PC-3 (cell line): Measurements from ENCODE around the gene CYP4F22. TPM values are rescaled to one million over a fixed set of nuclear protein-coding genes. Genes with fewer than 3 reads are reported as not detected.

ENCODE experiments used
- ATAC-seq: fragments of 200-7000 bp; cut with Tn5 transposase; 2 replicates; pipeline ENCODE4 v1.9.1; 2020; ENCODE audit warnings: mild to moderate bottlenecking, moderate library complexity
- BruUV-seq: library from RNA; stranded (reverse); fragments of 400-500 nt; replicated peaks from 2 replicates; lab custom pipeline; 2021; lab: Mats Ljungman, UMichigan
- CTCF ChIA-PET: fragments of 300-600 bp; sonication (Branson Sonifier 250); formaldehyde crosslinking; loops from one replicate; lab custom pipeline; 2022; ENCODE audit warnings: antibody characterized with exemption; lab: Charles Lee
- POLR2A ChIA-PET: fragments of 300-600 bp; sonication (Branson Sonifier 250); formaldehyde crosslinking; loops from one replicate; lab custom pipeline; 2022; ENCODE audit warnings: antibody characterized with exemption; ENCODE audit not compliant: unreplicated experiment; lab: Charles Lee
- DNase-seq: peaks from one replicate; pipeline ENCODE4 v3.0.0-alpha.2; 2015
- H2AFZ ChIP-seq: fragments of 300-600 bp; sonication (generic); 2 replicates; pipeline ENCODE4 v1.6.0; 2016; ENCODE audit warnings: antibody characterized with exemption, low read length
- H3F3A ChIP-seq: fragments of 300-600 bp; sonication (generic); one replicate; pipeline ENCODE4 v1.6.0; 2017; ENCODE audit warnings: antibody characterized with exemption, low read length, control low read depth, mild to moderate bottlenecking; ENCODE audit not compliant: unreplicated experiment
- H3K27ac ChIP-seq: fragments of 300-600 bp; sonication (generic); 2 replicates; pipeline ENCODE4 v1.5.1; 2016; ENCODE audit warnings: mild to moderate bottlenecking, low read length
- H3K27me3 ChIP-seq: fragments of 300-600 bp; sonication (generic); 2 replicates; pipeline ENCODE4 v1.6.1; 2016; ENCODE audit warnings: low read length, mixed read lengths
- H3K36me3 ChIP-seq: fragments of 300-600 bp; sonication (generic); 2 replicates; pipeline ENCODE4 v1.6.1; 2016; ENCODE audit warnings: low read depth, mixed run types, low read length, mixed read lengths
- H3K4me1 ChIP-seq: fragments of 300-600 bp; sonication (generic); 2 replicates; pipeline ENCODE4 v1.5.1; 2016; ENCODE audit warnings: low read length; ENCODE audit not compliant: insufficient read depth
- H3K4me2 ChIP-seq: fragments of 300-600 bp; sonication (generic); 2 replicates; pipeline ENCODE4 v1.6.0; 2016; ENCODE audit warnings: low read length
- H3K4me3 ChIP-seq: fragments of 300-600 bp; sonication (generic); 2 replicates; pipeline ENCODE4 v1.5.1; 2016; ENCODE audit warnings: mild to moderate bottlenecking, low read length, mixed read lengths
- H3K79me2 ChIP-seq: fragments of 300-600 bp; sonication (generic); 2 replicates; pipeline ENCODE4 v1.6.1; 2017; ENCODE audit warnings: low read length, mixed read lengths
- H3K9ac ChIP-seq: fragments of 300-600 bp; sonication (generic); 2 replicates; pipeline ENCODE4 v1.6.0; 2016; ENCODE audit warnings: mild to moderate bottlenecking, low read length
- H3K9me2 ChIP-seq: fragments of 300-600 bp; sonication (generic); replicated peaks from 2 replicates; pipeline ENCODE4 v1.6.1; 2016; ENCODE audit warnings: mixed run types, low read length, mixed read lengths
- H3K9me3 ChIP-seq: fragments of 300-600 bp; sonication (generic); 2 replicates; pipeline ENCODE4 v1.6.1; 2016; ENCODE audit warnings: low read length, mixed read lengths
- H4K20me1 ChIP-seq: fragments of 300-600 bp; sonication (generic); 2 replicates; pipeline ENCODE4 v1.6.1; 2016; ENCODE audit warnings: low read length, mixed read lengths
- CTCF ChIP-seq: fragments of 300-600 bp; sonication (generic); conservative IDR thresholded peaks from 2 replicates; pipeline ENCODE4 v1.5.1; 2017; ENCODE audit warnings: antibody characterized with exemption, low read depth, mild to moderate bottlenecking, low read length
- EZH2 ChIP-seq: fragments of 300-600 bp; sonication (generic); IDR thresholded peaks from one replicate; pipeline ENCODE4 v1.6.1; 2017; ENCODE audit warnings: antibody characterized with exemption, mild to moderate bottlenecking, low read length; ENCODE audit not compliant: unreplicated experiment
- EZH2phosphoT487 ChIP-seq: fragments of 300-600 bp; sonication (generic); IDR thresholded peaks from 2 replicates; pipeline ENCODE4 v1.6.1; 2018; ENCODE audit warnings: mild to moderate bottlenecking, antibody characterized with exemption, low read length, borderline replicate concordance
- intact Hi-C: fragments of 100-400 bp; cut with micrococcal nuclease; formaldehyde crosslinking; loops from 2 replicates; pipeline ENCODE4 v1.9.0; 2023
- total RNA-seq: library from RNA; depleted of rRNA; stranded (reverse); fragments of >200 nt; gene quantifications from 2 replicates; pipeline ENCODE4 v1.2.3, GENCODE V29; 2014

The CYP4F22 gene
- total RNA-seq, 1 experiment from 2014 or later: 0.07 TPM

DNA sequence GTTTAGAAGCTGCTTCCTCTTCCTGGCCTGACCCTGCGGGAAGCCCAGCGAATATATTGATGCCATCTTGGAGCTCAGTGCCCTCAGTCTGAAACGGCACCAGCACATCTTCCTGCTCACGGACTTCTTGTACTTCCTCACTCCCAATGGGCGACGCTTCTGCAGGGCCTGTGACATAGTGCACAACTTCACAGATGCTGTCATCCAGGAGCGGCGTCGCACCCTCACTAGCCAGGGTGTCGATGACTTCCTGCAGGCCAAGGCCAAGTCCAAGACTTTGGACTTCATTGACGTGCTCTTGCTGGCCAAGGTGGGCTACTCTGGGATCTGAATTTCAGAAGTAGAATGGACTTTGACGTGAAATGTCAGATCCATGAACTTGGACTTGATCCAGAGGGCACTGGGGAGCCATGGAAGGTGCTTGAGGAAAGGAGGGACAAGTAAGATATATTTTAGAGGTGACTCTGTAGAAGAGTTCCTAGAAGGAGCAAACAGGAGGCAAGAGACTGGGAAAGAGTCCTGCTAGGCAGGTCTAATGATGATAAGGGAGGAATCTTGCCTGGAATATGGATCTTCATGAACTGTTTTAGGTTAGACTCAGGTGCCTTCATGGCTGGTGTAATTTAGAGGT, 68.3 kb downstream of the CYP4F22 start:
- no peaks in the 10 kb centered on the region for H3F3A ChIP-seq
- ChIA-PET POLR2A (no interaction called here), CTCF (no interaction called here)
- no peak overlapping the region for H3K4me2 ChIP-seq
- H3K79me2 ChIP-seq: no peaks in the 10 kb centered on the region
- H4K20me1 ChIP-seq: no peaks in the 10 kb centered on the region
- no peaks in the 10 kb centered on the region for H3K4me1 ChIP-seq
- no peak overlapping the region for H3K4me3 ChIP-seq
- H3K9ac ChIP-seq: no peak overlapping the region
- H3K9me3 ChIP-seq: no peaks in the 10 kb centered on the region
- ATAC-seq (no peak), DNase-seq (no peak)
- H3K9me2 ChIP-seq: no peaks in the 10 kb centered on the region
- H3K27me3 ChIP-seq: peaks cover 24% of the 10 kb centered on the region
- H3K36me3 ChIP-seq: no peaks in the 10 kb centered on the region
- BruUV-seq: no TSS peak
- intact Hi-C loops: no loop called here
- H3K27ac ChIP-seq: no peak overlapping the region
- TF ChIP-seq EZH2phosphoT487 (no peak), CTCF (no peak), EZH2 (no peak)
- H2AFZ ChIP-seq: no peak overlapping the region

DNA sequence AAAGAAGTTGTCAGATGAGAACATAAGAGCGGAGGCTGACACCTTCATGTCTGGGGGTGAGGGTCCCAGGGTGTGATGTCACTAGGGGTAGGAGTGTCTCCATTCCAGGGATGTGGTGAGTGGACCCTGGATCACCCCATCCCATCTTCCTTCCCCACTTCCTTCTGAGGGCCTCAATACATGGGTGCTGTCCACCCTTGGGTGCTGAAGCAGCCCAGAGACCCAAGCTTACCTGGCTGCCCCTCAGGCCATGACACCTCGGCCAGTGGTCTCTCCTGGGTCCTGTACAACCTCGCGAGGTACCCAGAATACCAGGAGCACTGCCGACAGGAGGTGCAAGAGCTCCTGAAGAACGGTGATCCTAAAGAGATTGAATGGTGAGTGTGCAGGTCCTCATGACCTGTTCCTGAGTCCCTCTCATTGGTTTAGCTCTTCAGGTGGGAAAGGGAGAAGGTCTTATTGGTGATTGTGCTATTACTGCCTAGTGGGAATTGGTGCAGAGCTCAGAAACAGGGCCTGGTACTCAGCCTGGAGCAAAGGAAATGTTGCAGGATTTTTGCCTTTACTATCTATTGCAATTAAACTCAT, 69.0 kb downstream of the CYP4F22 start:
- no TSS peak for BruUV-seq
- ChIA-PET POLR2A (no interaction called here), CTCF (no interaction called here)
- Histone ChIP-seq H3K9ac (no peak overlapping the region), H3K4me1 (no peaks in the 10 kb centered on the region), H2AFZ (no peak overlapping the region), H3K9me2 (no peaks in the 10 kb centered on the region), H3F3A (no peaks in the 10 kb centered on the region), H3K27ac (no peak overlapping the region), H3K36me3 (no peaks in the 10 kb centered on the region), H3K9me3 (no peaks in the 10 kb centered on the region), H3K4me2 (no peak overlapping the region), H3K4me3 (no peak overlapping the region), H3K79me2 (no peaks in the 10 kb centered on the region), H3K27me3 (peaks cover 27% of the 10 kb centered on the region), H4K20me1 (no peaks in the 10 kb centered on the region)
- ATAC-seq: no peak
- no peak for DNase-seq
- intact Hi-C loops: no loop called here
- no peak for TF ChIP-seq CTCF
- TF ChIP-seq EZH2: no peak
- no peak for TF ChIP-seq EZH2phosphoT487

- H3F3A ChIP-seq: no peaks in the 10 kb centered on the region
- H2AFZ ChIP-seq: no peak overlapping the region
- no peaks in the 10 kb centered on the region for H4K20me1 ChIP-seq
- no peaks in the 10 kb centered on the region for H3K79me2 ChIP-seq
- ChIA-PET POLR2A (no interaction called here), CTCF (no interaction called here)
- no peaks in the 10 kb centered on the region for H3K36me3 ChIP-seq
- no peak overlapping the region for H3K4me2 ChIP-seq
- intact Hi-C loops: no loop called here
- ATAC-seq (no peak), DNase-seq (no peak)
- H3K4me3 ChIP-seq: no peak overlapping the region
- no peaks in the 10 kb centered on the region for H3K9me2 ChIP-seq
- no peaks in the 10 kb centered on the region for H3K4me1 ChIP-seq
- BruUV-seq: no TSS peak
- peaks cover 33% of the 10 kb centered on the region for H3K27me3 ChIP-seq
- no peak overlapping the region for H3K27ac ChIP-seq
- no peaks in the 10 kb centered on the region for H3K9me3 ChIP-seq
- no peak overlapping the region for H3K9ac ChIP-seq
- TF ChIP-seq EZH2phosphoT487 (no peak), EZH2 (no peak), CTCF (no peak)
These were observed 75.0 kb downstream of the CYP4F22 start for GRCh38 chr19:15583346-15583745.
